A549 (cell line): ENCODE data around the gene PADI6.

ENCODE experiments used
- CTCF ChIP-seq: fragments of >200 bp; sonication (Bioruptor Twin); formaldehyde crosslinking; IDR thresholded peaks from 3 replicates; pipeline ENCODE4 v1.5.1; 2016
- EP300 ChIP-seq, 2 experiments: fragments of >200 bp; sonication (Bioruptor Twin); formaldehyde crosslinking; IDR thresholded peaks; 2 replicates in 1 of 2; 3 replicates in 1 of 2; pipeline ENCODE4 v1.6.1; 2016 to 2017
- HES2 ChIP-seq: fragments of >200 bp; sonication (Bioruptor Twin); formaldehyde crosslinking; IDR thresholded peaks from 2 replicates; pipeline ENCODE4 v1.6.1; 2016
- HOXA7 ChIP-seq: fragments of 250-450 bp; sonication (Bioruptor Pico); IDR thresholded peaks from 2 replicates; pipeline ENCODE4 v1.5.0; 2020; ENCODE audit warnings: mild to moderate bottlenecking, moderate library complexity
- MAFK ChIP-seq: fragments of 450-650 bp; IDR thresholded peaks from 2 replicates; pipeline ENCODE4 v1.6.1; 2014; ENCODE audit not compliant: partially characterized antibody
- MYC ChIP-seq: IDR thresholded peaks from 2 replicates; pipeline ENCODE4 v1.6.1; 2012; ENCODE audit warnings: mild to moderate bottlenecking, inconsistent platforms, low read length, improper control_type of control experiment, borderline replicate concordance
- POLR2A ChIP-seq: IDR thresholded peaks from 2 replicates; pipeline ENCODE4 v1.6.1; 2012; ENCODE audit warnings: mild to moderate bottlenecking, low read length
- RFX5 ChIP-seq: fragments of 450-650 bp; IDR thresholded peaks from 2 replicates; pipeline ENCODE4 v1.7.1; 2014; ENCODE audit warnings: antibody characterized with exemption, mild to moderate bottlenecking, moderate library complexity
- SMC3 ChIP-seq: fragments of >200 bp; sonication (Bioruptor Twin); formaldehyde crosslinking; IDR thresholded peaks from 3 replicates; pipeline ENCODE4 v1.6.1; 2018; ENCODE audit warnings: inconsistent platforms
- TF ChIP-seq, protein P1 (sequence below): IDR thresholded peaks from 2 replicates; pipeline ENCODE4 v1.6.1; 2012
- TF ChIP-seq, protein P2 (sequence below): fragments of 200-600 bp; sonication (generic); IDR thresholded peaks from 2 replicates; pipeline ENCODE4 v1.6.1; 2016; ENCODE audit warnings: antibody characterized with exemption, mild to moderate bottlenecking, moderate library complexity

DNA sequence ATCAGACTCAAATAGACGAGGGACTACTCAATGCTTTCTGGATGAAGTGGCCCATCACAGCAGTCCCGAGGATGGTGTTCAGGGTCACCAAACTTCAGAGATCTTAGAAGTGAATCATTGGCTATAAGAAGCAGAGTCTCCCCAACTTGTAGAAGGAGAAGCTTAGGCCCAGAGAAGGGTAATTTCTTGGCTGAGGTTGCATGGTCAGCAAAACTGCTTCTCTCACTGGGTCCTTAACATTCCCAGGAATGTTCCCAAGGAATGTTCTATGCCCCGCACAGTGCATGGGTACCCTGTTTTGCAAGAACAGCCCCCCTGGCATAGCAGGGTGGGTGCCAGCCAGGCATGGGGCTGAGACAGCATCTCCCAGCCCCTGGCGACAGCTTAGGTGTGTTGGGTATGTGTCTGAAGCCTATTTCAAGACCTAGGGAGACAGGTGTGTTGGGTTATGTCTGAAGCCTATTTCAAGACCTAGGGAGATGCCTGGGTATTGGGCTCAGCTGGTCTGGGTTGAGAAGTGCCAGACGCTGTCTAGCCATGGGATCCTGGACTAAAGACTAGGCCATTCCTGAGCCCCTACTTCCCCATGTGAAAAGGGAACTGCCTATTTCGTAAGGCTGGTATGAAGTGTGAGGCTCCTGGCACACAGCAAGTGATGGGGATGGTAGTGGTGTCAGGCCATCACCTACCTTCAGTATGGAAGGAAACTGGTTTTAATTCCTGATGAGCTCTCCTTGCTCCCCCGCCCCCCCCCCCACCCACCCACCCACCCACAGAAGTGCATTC lies 26.1 kb downstream of the PADI6 start:
- no peak for TF ChIP-seq SMC3
- TF ChIP-seq HES2 = no peak
- TF ChIP-seq CTCF = no peak
- TF ChIP-seq MAFK = peak; percentile 51
- TF ChIP-seq, protein P1, sequence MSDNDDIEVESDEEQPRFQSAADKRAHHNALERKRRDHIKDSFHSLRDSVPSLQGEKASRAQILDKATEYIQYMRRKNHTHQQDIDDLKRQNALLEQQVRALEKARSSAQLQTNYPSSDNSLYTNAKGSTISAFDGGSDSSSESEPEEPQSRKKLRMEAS = no peak
- no peak for TF ChIP-seq MYC
- TF ChIP-seq, protein P2, sequence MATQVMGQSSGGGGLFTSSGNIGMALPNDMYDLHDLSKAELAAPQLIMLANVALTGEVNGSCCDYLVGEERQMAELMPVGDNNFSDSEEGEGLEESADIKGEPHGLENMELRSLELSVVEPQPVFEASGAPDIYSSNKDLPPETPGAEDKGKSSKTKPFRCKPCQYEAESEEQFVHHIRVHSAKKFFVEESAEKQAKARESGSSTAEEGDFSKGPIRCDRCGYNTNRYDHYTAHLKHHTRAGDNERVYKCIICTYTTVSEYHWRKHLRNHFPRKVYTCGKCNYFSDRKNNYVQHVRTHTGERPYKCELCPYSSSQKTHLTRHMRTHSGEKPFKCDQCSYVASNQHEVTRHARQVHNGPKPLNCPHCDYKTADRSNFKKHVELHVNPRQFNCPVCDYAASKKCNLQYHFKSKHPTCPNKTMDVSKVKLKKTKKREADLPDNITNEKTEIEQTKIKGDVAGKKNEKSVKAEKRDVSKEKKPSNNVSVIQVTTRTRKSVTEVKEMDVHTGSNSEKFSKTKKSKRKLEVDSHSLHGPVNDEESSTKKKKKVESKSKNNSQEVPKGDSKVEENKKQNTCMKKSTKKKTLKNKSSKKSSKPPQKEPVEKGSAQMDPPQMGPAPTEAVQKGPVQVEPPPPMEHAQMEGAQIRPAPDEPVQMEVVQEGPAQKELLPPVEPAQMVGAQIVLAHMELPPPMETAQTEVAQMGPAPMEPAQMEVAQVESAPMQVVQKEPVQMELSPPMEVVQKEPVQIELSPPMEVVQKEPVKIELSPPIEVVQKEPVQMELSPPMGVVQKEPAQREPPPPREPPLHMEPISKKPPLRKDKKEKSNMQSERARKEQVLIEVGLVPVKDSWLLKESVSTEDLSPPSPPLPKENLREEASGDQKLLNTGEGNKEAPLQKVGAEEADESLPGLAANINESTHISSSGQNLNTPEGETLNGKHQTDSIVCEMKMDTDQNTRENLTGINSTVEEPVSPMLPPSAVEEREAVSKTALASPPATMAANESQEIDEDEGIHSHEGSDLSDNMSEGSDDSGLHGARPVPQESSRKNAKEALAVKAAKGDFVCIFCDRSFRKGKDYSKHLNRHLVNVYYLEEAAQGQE = no peak
- no peak for TF ChIP-seq POLR2A
- TF ChIP-seq HOXA7 = no peak
- no peak for TF ChIP-seq EP300 (IDR thresholded peaks at IDR 0.05)
- TF ChIP-seq RFX5 = no peak
